GM15510 (cell line): Measurements from ENCODE around the gene LTF.

Source experiments
- POLR2A ChIP-seq: IDR thresholded peaks from 3 replicates; pipeline ENCODE4 v1.6.1; 2011; ENCODE audit warnings: borderline replicate concordance; ENCODE audit not compliant: insufficient read length; ENCODE audit errors: extremely low read depth

Gene LTF

GRCh38 chr3:46440531-46441294 lies 24.0 kb downstream of the LTF start:
- no peak for TF ChIP-seq POLR2A

DNA sequence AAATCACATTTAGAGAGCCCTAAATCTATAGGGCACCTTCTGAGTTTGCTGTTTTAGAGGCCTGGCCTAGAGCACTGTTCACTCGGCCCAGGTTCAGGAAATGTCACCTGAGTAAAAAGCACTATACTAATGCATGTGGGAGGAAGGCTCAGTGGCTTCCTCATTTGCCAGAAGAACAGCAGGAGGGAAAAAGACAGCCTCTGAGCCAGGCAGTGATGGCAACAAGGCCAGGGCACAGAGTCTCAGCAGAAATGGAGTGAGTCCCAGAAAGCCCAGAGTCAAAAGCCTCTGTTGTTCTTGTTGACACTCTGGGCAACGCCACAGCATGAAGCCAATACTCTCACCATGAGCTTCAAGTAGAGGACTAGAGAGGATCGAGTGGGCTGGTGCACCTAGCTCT lies 25.9 kb downstream of the LTF start:
- TF ChIP-seq POLR2A = no peak

DNA sequence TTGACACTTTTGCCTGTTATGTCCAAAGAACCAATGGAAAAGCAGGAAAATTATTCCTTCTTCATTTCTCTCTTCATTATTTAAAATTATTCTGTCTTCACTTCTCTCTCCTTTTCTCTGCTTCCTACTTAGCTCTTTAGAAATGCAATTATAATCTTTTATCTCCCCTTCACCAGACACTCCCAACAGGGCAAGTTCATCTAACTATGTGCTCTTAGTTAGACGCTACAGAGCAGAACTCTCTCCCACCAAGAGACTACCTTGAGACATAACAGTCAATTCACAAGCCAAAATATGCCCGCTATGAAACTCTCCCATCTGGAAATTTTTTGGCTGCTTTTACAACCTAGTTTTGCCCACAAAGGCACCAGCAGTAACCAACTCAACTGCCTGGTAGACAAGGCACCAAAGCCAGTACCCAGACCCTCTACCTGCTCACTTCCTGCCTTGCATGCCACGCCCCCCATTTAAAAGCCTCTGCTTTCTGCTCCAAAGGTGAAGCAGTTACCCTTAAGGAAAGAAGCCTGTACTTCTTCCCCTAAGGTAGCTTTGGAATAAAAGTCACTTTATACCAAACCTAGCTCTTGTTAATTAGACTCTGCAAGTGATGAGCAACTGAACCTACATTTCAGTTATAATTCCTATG lies 29.5 kb downstream of the LTF start:
- TF ChIP-seq POLR2A = no peak

- no peak for TF ChIP-seq POLR2A
Observed at GRCh38 chr3:46433841-46434240, 30.9 kb downstream of the LTF start.

DNA sequence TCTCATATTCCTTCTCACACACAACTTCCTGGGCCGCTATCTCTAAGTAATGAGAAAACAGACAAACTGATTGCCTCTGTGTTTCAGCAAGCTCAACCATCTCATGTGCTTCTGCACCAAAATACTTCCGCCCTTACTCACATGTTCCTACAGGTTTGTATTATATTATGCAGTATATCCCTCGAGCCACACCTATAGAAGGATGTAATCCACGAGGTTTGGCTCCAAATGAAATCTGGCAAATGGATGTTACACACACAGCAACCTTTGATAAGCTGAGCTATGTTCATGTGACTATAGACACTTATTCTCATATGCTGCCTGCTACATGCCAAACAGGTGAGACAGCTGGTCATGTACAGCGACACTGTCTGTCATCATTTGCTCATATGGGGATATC lies 35.0 kb downstream of the LTF start:
- TF ChIP-seq POLR2A = no peak

DNA sequence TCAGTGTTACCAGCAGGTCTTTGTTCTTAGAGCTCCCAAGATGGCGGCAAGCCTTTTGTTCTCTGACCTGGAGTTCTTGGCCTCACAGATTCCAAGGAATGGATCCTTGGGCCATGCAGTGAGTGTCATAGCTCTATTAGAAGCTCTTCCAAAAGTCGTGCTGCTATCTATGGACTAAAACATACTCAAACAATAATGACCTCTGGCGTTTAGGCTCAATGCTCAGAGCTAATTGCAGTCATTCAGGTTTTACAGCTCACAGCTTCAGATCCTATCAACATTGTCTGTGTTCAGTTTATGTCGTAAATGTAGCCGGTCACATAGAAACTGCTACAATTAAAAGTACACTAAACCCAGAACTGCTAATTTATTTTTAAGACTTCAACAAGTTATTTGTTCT lies 35.5 kb downstream of the LTF start:
- TF ChIP-seq POLR2A = no peak

DNA sequence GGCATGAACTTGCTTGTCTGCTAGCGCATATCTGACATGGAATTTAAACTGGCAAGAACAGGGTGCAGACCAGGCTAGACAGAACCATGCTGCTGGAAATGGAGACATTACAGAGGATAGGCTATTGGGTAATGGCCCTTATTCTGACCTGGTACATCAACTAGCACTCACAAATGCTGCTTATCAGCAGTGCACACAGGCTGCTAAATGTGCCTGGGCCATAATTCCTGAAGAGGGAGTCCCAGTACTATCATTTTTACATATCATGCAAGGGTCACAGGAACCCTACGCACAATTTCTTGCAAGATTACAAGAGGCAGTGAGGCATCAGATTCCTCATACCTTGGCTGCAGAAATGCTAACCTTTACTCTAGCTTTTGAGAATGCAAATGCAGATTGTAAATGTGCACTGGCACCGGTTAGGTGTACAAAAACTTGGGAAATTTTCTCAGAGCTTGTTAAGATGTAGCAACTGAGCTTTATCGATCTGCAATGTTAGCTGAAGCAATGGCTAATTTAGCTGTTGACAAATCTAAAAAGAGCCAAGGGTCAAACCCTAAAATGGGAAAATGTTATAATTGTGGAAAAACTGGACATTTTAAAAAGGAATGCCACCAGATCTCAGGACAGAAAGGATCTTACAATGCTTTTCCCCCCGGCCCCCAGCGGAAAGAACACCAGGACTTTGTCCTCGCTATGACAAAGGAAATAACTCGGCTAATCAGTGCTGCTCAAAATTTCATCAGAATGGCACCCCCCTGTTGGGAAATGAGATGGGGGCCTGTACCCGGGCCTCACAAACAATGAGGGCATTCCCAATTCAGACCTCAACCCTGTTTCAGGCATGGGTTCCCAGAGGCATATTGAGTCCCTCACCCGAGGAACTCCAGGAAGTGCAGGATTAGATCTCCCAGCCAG lies 36.5 kb downstream of the LTF start:
- no peak for TF ChIP-seq POLR2A

GRCh38 chr3:46423588-46423987 lies 41.1 kb downstream of the LTF start:
- no peak for TF ChIP-seq POLR2A

- TF ChIP-seq POLR2A = no peak
Observed at GRCh38 chr3:46422617-46423016, 42.1 kb downstream of the LTF start.

DNA sequence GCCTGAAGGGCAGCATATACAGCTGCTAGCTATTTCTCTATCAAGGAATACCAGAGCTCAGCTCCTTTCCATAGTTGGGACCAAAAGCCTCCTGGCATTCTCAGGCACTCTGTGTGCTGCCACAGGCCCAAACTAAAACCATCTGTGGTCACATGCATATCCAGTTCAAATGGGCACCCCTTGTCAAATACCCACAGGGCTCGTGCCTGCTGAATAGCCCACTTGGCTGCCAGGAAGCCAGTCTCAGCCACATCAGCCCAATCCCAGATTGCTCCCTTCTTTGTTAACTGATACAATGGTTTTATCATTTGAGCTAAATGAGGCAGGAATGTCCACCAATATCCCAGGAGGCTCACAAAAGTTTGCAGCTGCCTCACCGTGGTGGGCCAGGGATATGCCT lies 43.8 kb downstream of the LTF start:
- TF ChIP-seq POLR2A = no peak

- TF ChIP-seq POLR2A = no peak
Observed at GRCh38 chr3:46419816-46420215, 44.9 kb downstream of the LTF start.

DNA sequence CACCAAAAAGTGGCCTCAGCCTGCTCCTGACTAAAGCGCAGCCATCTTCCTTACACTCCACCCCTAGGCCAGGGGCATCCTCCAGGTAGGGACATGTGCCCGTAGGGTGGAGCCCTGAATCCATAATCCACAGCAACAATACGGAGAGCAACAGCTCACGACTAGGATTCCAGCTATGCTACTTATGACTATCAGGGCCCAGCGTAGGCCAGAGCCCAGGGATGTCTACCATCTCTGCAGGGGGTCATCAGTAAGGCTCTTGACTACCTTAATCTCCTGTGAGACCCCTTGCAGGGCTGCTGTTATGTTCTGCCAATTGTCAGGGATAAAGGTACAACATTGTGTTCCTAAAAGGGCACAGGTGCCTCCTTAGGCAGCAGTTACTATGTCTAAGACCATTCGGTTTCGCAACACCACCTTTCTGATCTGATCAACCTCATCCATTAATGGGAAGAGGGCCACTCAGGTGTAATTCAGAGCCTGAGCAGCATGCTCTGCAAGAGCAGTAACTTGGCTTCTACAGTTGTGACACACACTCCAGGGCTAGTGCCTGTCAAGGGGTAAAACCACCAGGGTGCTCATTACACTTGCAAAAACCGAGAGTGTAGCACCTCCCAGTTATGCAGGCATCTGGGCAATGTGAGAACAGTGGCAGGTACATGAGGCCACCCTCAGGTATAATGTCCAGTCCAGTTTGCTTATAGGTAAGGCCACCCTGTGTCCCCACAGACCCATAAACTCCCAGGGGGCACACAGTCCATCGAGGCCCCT lies 46.7 kb downstream of the LTF start:
- TF ChIP-seq POLR2A = no peak

DNA sequence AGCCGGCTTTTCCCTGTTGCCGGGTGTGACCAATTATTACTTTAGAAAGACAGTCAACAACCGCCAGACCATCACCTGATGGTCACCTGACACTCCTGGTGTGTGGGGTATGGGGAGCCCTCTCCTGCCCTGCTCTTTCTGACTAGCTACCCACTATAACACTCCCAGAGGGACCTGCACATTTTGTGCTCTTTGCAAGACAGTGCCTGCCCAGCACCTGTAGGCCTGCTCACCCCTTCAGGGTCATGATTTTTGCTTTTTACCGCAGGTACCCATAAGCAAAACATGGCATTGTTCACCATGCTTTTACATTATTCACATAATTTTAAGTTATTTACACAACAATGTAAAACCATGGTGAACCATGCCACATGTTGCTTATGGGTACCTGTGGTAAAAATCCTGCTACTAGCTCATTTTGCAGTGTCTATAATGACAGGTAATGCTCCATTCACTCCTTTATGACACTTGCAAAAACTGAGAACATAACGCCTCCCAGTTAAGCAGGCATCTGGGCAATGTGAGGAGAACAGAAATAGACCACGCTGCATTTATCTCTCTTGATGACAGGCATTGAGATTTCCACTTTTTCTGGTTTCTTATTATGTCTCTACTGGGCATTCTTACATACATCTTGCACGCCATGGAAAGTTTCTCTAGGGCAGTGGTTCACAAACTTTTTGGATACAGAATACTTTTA lies 47.7 kb downstream of the LTF start:
- no peak for TF ChIP-seq POLR2A
